Psoas muscle (tissue), 8 donors: ENCODE results near the gene FBXW10B. TPM values are rescaled to one million over a fixed set of nuclear protein-coding genes. Genes with fewer than 3 reads are reported as not detected.
"Not testable (repeated sequence)": the region's sequence is repeated elsewhere in the genome, so short reads cannot be mapped to it uniquely, and the experiment has no call there.

Experiments used
- ATAC-seq, 4 donors: fragments of 200-7000 bp; cut with Tn5 transposase; one replicate each; pipeline ENCODE4 v1.9.1; 2020; ENCODE audit warnings: moderate library complexity in 3 of 4, mild to moderate bottlenecking in 2 of 4
- DNase-seq, 2 donors: peaks; one replicate each; pipeline ENCODE4 v3.0.0-alpha.2; 2020
- H3K27ac ChIP-seq: fragments of 200-600 bp; one replicate; pipeline ENCODE4 v1.8.0; 2022
- H3K27me3 ChIP-seq, 3 donors: fragments of 200-600 bp in 1 of 3; one replicate each; pipeline versions ENCODE4 v1.6.1 to v1.8.0; 2013 to 2022; ENCODE audit warnings: low read length in 2 of 3, mild to moderate bottlenecking in 2 of 3, moderate library complexity in 1 of 3; ENCODE audit not compliant: insufficient read depth in 3 of 3
- H3K36me3 ChIP-seq, 2 donors: fragments of 200-600 bp in 1 of 2; one replicate each; pipeline versions ENCODE4 v1.6.1 to v1.8.0; 2013 to 2022; ENCODE audit warnings: low read depth in 1 of 2, mild to moderate bottlenecking in 1 of 2, moderate library complexity in 1 of 2; ENCODE audit not compliant: insufficient read depth in 1 of 2
- H3K4me1 ChIP-seq: fragments of 200-600 bp; one replicate; pipeline ENCODE4 v1.8.0; 2022
- H3K4me3 ChIP-seq: fragments of 200-600 bp; one replicate; pipeline ENCODE4 v1.8.0; 2022; ENCODE audit warnings: mild to moderate bottlenecking
- H3K9me3 ChIP-seq: fragments of 200-600 bp; one replicate; pipeline ENCODE4 v1.8.0; 2022
- WGBS, 3 donors: extraction: QIAGEN DNeasy Blood & Tissue Kit; methylation state at CpG; one replicate each; pipeline versions ENCODE4 v1.1.6 to v1.1.7; 2013; 5-methylcytosine and 5-hydroxymethylcytosine counted together
- intact Hi-C, 2 donors: fragments of 100-400 bp; cut with DNase I; formaldehyde crosslinking; loops; one replicate each; pipeline versions ENCODE4 v1.11.0 to v1.14.2; 2022
- polyA plus RNA-seq, 3 donors: library from polyadenylated mRNA; stranded (reverse); fragments of 200-250 nt; gene quantifications; one replicate each; pipeline ENCODE4 v1.2.3, GENCODE V29; 2013
- total RNA-seq, 4 donors: library from RNA; stranded (reverse); fragmentation: NEBNext Ultra II Directional in 2 of 4; extraction: Animal tissue kit (Norgen Biotek cat#: 25700) in 2 of 4; gene quantifications; one replicate each; pipeline versions ENCODE4 v1.2.1 to v1.2.4, GENCODE V29; 2021 to 2023
- donor health status: healthy with polysubstance abuse.
- donor health status: DM: no; HTN: no; CAD: no; lungs with moderate emphysema.
- donor health status: Bipolar disorder and iron deficiency.
- donor health status: healthy.
- donor health status: DM: yes; HTN: yes; CAD: no.
- donor health status: DM: no; HTN: no; CAD: no.
- donor health status: DM: no; HTN: no; CAD: no.
- donor health status: DM: yes; HTN: yes; CAD: no.

Gene FBXW10B
- total and polyA plus RNA-seq, 7 donors, result 0.34 to 5.0 (median 1.3) TPM

- H3K36me3 ChIP-seq, H3K4me3 ChIP-seq, DNase-seq, H3K9me3 ChIP-seq, H3K4me1 ChIP-seq, H3K27me3 ChIP-seq, intact Hi-C loops, H3K27ac ChIP-seq: not testable (repeated sequence)
- ATAC-seq, result peak in 2 of 4 donors; percentile 40 to 78
- WGBS, 3 donors, result 29 to 76% (median 47%) methylated on average over 2 of the region's 5 CpGs
Measured at GRCh38 chr17:15574660-15575059, 44.8 kb downstream of the FBXW10B start.

- H3K4me3 ChIP-seq, H3K36me3 ChIP-seq, H3K9me3 ChIP-seq, DNase-seq, H3K27me3 ChIP-seq, H3K4me1 ChIP-seq, H3K27ac ChIP-seq, intact Hi-C loops, ATAC-seq: not testable (repeated sequence)
- WGBS, 3 donors, result 13 to 48% (median 24%) methylated on average over 3 to 4 of the region's 4 CpGs
Measured at GRCh38 chr17:15573870-15574269, 45.6 kb downstream of the FBXW10B start.

Other genes starting within 250 kb of the FBXW10B start
- gene CDRT4, start 152.1 kb downstream of the FBXW10B start, total RNA-seq, result 1 to 10 TPM in 1 of 4 donors, under 1 TPM in 3; 0.62 to 2.0 (median 0.86) TPM
- gene CDRT4, start 152.1 kb downstream of the FBXW10B start, polyA plus RNA-seq, result under 1 TPM in 2 of 3 donors, not detected in 1; 0.29 to 0.31 TPM
- gene TVP23C, start 56.2 kb downstream of the FBXW10B start, total RNA-seq, result 1 to 10 TPM in 3 of 4 donors, under 1 TPM in 1; 0.54 to 3.0 (median 1.8) TPM
- 1 to 10 TPM in 1 of 3 donors, under 1 TPM in 2; 0.25 to 2.0 (median 0.96) TPM for gene TVP23C, start 56.2 kb downstream of the FBXW10B start, polyA plus RNA-seq
- 10 to 100 TPM; 22.8 to 47.7 (median 35.1) TPM for gene TRIM16, start 64.6 kb upstream of the FBXW10B start, total RNA-seq
- gene TRIM16, start 64.6 kb upstream of the FBXW10B start, polyA plus RNA-seq, result 10 to 100 TPM; 12.8 to 79.7 (median 20.4) TPM
- gene ZNF286A, start 80.0 kb upstream of the FBXW10B start, total RNA-seq, result 10 to 100 TPM in 1 of 4 donors, 1 to 10 TPM in 3; 6.2 to 11.8 (median 7.0) TPM
- gene ZNF286A, start 80.0 kb upstream of the FBXW10B start, polyA plus RNA-seq, result 10 to 100 TPM in 1 of 3 donors, 1 to 10 TPM in 2; 3.2 to 11.7 (median 5.2) TPM
- not detected for gene TBC1D26, start 112.6 kb upstream of the FBXW10B start, total RNA-seq
- gene TBC1D26, start 112.6 kb upstream of the FBXW10B start, polyA plus RNA-seq, result under 1 TPM in 1 of 3 donors, not detected in 2; 0.05 TPM